ENCODE data around the gene SLC35A3.

- TF ChIP-seq POLR2A (IDR thresholded peaks at IDR 0.05) (no peak), CTCF (IDR thresholded peaks at IDR 0.05) (no peak)
These were observed 69.8 kb downstream of the SLC35A3 start for GRCh38 chr1:100039591-100039990.

Data from thyroid gland (tissue), 4 donors.